SW480 (cell line): ENCODE measurements around the gene RHOB.

ENCODE experiments used
- DNase-seq: peaks from one replicate; pipeline ENCODE4 v3.0.0-alpha.2; 2016; ENCODE audit warnings: low spot score

RHOB gene

GRCh38 chr2:20494241-20494640 is 47.4 kb downstream of the RHOB start:
- DNase-seq = peak; percentile 51

- DNase-seq = peak; percentile 76
Measured at GRCh38 chr2:20496076-20496872, 49.4 kb downstream of the RHOB start.

DNA sequence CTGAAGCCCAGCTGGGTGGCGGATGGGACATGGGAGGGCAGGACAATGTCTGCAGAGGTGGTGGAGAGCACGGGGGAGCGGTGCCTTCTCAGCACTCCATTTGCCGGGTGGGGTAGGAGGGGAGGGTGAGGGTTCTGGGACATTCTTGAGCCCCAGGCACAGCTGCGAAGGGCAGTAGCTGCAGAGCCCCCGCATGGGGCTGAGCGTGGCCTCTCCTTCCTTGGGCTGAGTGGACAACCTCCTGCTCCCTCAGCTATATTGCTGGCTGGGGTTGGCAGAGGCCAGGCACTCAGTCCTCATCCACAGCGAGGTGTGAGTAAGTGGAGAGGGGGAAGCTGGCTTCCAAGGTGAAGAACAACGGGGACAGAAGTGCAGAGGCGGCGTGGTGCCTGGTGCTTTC is 50.1 kb downstream of the RHOB start:
- no peak for DNase-seq
